GM12873 (cell line): ENCODE results near the gene SMG5.

Experiments
- TF ChIP-seq, protein P1 (sequence below): IDR thresholded peaks from 2 replicates; pipeline ENCODE4 v1.5.1; 2012; ENCODE audit warnings: low read depth, mild to moderate bottlenecking, moderate library complexity, low read length, control low read depth; ENCODE audit not compliant: insufficient read depth; ENCODE audit errors: missing control alignments

Gene SMG5

DNA sequence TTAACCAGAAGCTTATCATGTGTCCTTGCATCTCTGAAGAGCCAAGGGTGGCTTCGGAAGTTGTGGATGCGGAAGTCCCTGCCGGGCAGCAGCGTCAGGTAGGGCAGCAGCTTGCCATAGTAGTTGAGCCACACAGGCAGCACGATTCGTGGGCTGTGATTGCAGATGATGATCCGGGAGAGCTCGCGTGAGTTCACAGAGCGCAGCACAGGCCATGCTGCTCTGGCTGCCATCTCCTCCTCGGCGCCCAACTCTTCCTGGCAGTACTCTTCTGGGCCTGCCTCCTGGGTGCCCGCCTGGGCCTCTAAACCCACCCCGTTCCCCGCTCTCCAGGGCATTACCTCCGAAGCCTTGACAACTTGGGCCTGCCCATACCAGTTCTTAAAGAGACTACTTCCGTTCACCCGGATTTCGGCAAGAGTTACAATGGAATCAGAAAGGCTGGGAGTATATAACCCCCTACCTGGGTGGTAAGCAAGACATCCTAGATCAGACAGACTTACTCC lies 16.3 kb upstream of the SMG5 start, which contains the start of gene VHLL:
VHLL (minus strand) TSS at position 456 of the 506 bp plus-strand sequence; CDS start at position 338, 118 bp downstream.
- TF ChIP-seq, protein P1, sequence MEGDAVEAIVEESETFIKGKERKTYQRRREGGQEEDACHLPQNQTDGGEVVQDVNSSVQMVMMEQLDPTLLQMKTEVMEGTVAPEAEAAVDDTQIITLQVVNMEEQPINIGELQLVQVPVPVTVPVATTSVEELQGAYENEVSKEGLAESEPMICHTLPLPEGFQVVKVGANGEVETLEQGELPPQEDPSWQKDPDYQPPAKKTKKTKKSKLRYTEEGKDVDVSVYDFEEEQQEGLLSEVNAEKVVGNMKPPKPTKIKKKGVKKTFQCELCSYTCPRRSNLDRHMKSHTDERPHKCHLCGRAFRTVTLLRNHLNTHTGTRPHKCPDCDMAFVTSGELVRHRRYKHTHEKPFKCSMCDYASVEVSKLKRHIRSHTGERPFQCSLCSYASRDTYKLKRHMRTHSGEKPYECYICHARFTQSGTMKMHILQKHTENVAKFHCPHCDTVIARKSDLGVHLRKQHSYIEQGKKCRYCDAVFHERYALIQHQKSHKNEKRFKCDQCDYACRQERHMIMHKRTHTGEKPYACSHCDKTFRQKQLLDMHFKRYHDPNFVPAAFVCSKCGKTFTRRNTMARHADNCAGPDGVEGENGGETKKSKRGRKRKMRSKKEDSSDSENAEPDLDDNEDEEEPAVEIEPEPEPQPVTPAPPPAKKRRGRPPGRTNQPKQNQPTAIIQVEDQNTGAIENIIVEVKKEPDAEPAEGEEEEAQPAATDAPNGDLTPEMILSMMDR: no peak

GRCh38 chr1:156295391-156295947 lies 12.8 kb upstream of the SMG5 start, which contains the start of gene GLMP:
TSS of gene GLMP (minus strand) at chr1:156295679. CDS start at chr1:156295645, 34 bp downstream.
- TF ChIP-seq, protein P1: no peak

- TF ChIP-seq, protein P1: no peak
These were observed 11.3 kb upstream of the SMG5 start for GRCh38 chr1:156293895-156294294.

DNA sequence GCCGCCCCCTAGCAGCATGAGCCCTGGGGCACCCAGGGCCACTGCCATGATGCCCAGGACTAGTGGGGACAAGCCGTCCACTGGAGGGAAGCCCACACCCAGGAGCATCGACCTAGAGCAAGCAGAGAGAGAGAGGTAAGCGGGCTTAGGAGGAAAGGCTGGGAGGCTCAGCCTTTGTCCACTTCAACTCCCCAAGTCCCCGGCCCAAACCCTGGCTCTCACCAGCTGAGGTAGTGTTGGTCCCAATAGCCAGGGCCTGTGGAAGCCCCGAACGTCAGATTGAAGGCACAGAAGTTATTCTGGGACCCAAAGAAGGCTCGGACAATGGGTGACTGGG lies 10.4 kb upstream of the SMG5 start:
- TF ChIP-seq, protein P1: no peak

GRCh38 chr1:156291226-156292061 lies 8.8 kb upstream of the SMG5 start:
- TF ChIP-seq, protein P1: no peak

GRCh38 chr1:156289857-156290256 lies 7.2 kb upstream of the SMG5 start:
- TF ChIP-seq, protein P1: no peak

GRCh38 chr1:156286061-156286460 lies 3.4 kb upstream of the SMG5 start:
- TF ChIP-seq, protein P1: no peak
